Heart right ventricle (tissue), 16 donors: ENCODE data around the gene APOD. TPM values are rescaled to one million over a fixed set of nuclear protein-coding genes. Genes with fewer than 3 reads are reported as not detected.

Experiments
- ATAC-seq, 8 donors: fragments of 200-7000 bp; cut with Tn5 transposase; one replicate each; pipeline ENCODE4 v1.9.1; 2020; ENCODE audit warnings: mild to moderate bottlenecking in 8 of 8, moderate library complexity in 8 of 8, moderate number of reproducible peaks in 1 of 8
- DNase-seq, 2 donors: peaks; one replicate each; pipeline ENCODE4 v3.0.0-alpha.2; 2020
- H3K27ac ChIP-seq, 10 donors: fragments of 200-600 bp; sonication (generic) in 2 of 10; one replicate each; pipeline versions ENCODE4 v1.5.0 to v1.8.0; 2020 to 2022; ENCODE audit warnings: mild to moderate bottlenecking in 3 of 10
- H3K27me3 ChIP-seq, 7 donors: fragments of 200-600 bp; one replicate each; pipeline ENCODE4 v1.8.0; 2021 to 2022; ENCODE audit warnings: mild to moderate bottlenecking in 2 of 7
- H3K36me3 ChIP-seq, 9 donors: fragments of 200-600 bp; sonication (generic) in 1 of 9; one replicate each; pipeline versions ENCODE4 v1.5.0 to v1.8.0; 2020 to 2022; ENCODE audit warnings: mild to moderate bottlenecking in 2 of 9
- H3K4me1 ChIP-seq, 9 donors: fragments of 200-600 bp; sonication (generic) in 1 of 9; one replicate each; pipeline versions ENCODE4 v1.5.0 to v1.8.0; 2020 to 2022; ENCODE audit warnings: mild to moderate bottlenecking in 4 of 9
- H3K4me3 ChIP-seq, 10 donors: fragments of 200-600 bp; sonication (generic) in 2 of 10; one replicate each; pipeline versions ENCODE4 v1.5.0 to v1.8.0; 2020 to 2022; ENCODE audit warnings: mild to moderate bottlenecking in 7 of 10, moderate library complexity in 2 of 10
- H3K9me3 ChIP-seq, 11 donors: fragments of 200-600 bp in 10 of 11; sonication (generic) in 2 of 11; one replicate each; pipeline versions ENCODE4 v1.5.0 to v1.8.0; 2013 to 2022; ENCODE audit warnings: mild to moderate bottlenecking in 2 of 11, control low read depth in 1 of 11, moderate library complexity in 1 of 11
- WGBS, 2 donors: extraction: QIAGEN DNeasy Blood & Tissue Kit; methylation state at CpG; one replicate each; pipeline ENCODE4 v1.1.7; 2013; ENCODE audit warnings: inconsistent platforms in 1 of 2; 5-methylcytosine and 5-hydroxymethylcytosine counted together
- intact Hi-C, 10 donors: fragments of 100-400 bp; cut with DNase I; formaldehyde crosslinking; loops; one replicate each; pipeline versions ENCODE4 v1.11.1 to v1.14.2; 2022
- polyA plus RNA-seq, 2 donors: library from polyadenylated mRNA; stranded (reverse); fragments of 200-250 nt; gene quantifications; one replicate each; pipeline ENCODE4 v1.2.3, GENCODE V29; 2013
- total RNA-seq, 10 donors: library from RNA; stranded (reverse); fragmentation: NEBNext Ultra II Directional in 3 of 10; extraction: Animal tissue kit (Norgen Biotek cat#: 25700) in 3 of 10; gene quantifications; one replicate each; pipeline versions ENCODE4 v1.2.1 to v1.2.4, GENCODE V29; 2021 to 2023
- TF ChIP-seq, protein P1 (sequence below), 9 donors: fragments of 200-600 bp; sonication (generic) in 2 of 9; IDR thresholded peaks; one replicate each; pipeline versions ENCODE4 v1.5.0 to v1.8.0; 2021 to 2022; ENCODE audit warnings: antibody characterized with exemption in 9 of 9, mild to moderate bottlenecking in 5 of 9, moderate library complexity in 1 of 9
- donor health status: Arrhythmogenic right ventricular cardiomyopathy.
- donor health status: ischemic (EF 13 %, LVEDD 7.1; RV severe dilation, severe dysfunction).
- donor health status: healthy with polysubstance abuse.
- donor health status: DM: no; HTN: yes; CAD: no.
- donor health status: DM: no; HTN: no; CAD: no.
- donor health status: ischemic (EF 25% LVEDD 6.9; RV normal size, moderate dysfunction).
- donor health status: ischemic (EF 25% LVEDD 5.7; RV mildly dilated, moderate dysfunction).
- donor health status: healthy.
- donor health status: DM: yes; HTN: yes; CAD: no.
- donor health status: Ischemic cardiomyopathy.
- donor health status: ischemic (EF 35%, LVEDD 5.7; RV mildly dilated, moderate dysfunction).
- donor health status: nonischemic (EF 11% LVEDD 7.7; RV severe dilation, severe dysfunction).
- donor health status: DM: yes; HTN: yes; CAD: no.
- donor health status: PGD.
- donor health status: ischemic (EF 29% LVEDD 5.4; RV normal size, mild dysfunction).
- donor health status: nonischemic (EF 23%, LVEDD 6.1; RV moderate dilation, normal function).

Gene APOD
- total and polyA plus RNA-seq, 12 donors = 73.9 to 582 (median 109) TPM

DNA sequence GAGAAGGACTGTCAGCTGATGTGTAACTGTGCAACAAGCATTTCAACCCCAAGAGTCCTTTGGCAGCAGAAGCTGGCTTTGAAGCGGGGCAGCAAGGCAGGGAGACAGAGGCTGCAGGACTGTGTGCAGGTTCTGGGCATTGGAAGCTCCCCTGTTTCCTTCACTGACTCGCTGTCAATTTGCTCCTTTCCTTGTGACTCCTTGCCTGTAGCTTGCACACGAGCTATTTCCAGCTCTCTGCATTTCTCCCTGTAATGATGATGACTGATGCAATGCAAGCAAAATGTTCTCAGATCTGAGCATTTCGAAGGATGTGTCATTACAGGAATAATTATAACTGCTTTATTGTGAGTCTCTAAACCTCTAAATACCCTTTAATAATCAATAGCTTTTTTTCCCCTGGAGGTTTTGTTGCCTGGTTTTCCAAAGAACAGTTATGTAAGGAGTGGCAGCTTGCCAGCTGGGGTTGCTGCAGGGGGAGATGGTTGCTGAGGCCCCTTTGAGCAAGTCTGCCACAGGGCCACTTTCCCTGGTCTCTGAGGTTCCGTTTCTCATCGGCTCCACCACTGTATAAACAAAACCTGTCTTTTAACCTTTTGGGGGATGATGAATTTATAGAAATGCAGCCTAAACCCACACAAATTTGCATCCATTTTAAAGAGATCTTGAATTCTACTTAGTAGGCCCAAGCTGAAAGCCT is 2.8 kb downstream of the APOD start:
- intact Hi-C loops = no loop called here
- H3K9me3 ChIP-seq = no peaks in the 10 kb centered on the region
- no peak for ATAC-seq
- peak overlapping the region in 3 of 10 donors; percentile 25 to 40 (median 26) for H3K27ac ChIP-seq
- peak overlapping the region in 6 of 10 donors; percentile 8 to 47 (median 38) for H3K4me3 ChIP-seq
- peaks cover 0 to 42% (median 11%) of the 10 kb centered on the region in 9 donors for H3K4me1 ChIP-seq
- peaks cover 0 to 34% (median 0%) of the 10 kb centered on the region in 9 donors for H3K36me3 ChIP-seq
- TF ChIP-seq, protein P1, sequence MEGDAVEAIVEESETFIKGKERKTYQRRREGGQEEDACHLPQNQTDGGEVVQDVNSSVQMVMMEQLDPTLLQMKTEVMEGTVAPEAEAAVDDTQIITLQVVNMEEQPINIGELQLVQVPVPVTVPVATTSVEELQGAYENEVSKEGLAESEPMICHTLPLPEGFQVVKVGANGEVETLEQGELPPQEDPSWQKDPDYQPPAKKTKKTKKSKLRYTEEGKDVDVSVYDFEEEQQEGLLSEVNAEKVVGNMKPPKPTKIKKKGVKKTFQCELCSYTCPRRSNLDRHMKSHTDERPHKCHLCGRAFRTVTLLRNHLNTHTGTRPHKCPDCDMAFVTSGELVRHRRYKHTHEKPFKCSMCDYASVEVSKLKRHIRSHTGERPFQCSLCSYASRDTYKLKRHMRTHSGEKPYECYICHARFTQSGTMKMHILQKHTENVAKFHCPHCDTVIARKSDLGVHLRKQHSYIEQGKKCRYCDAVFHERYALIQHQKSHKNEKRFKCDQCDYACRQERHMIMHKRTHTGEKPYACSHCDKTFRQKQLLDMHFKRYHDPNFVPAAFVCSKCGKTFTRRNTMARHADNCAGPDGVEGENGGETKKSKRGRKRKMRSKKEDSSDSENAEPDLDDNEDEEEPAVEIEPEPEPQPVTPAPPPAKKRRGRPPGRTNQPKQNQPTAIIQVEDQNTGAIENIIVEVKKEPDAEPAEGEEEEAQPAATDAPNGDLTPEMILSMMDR (IDR thresholded peaks at IDR 0.05) = no peak
- 45 to 51% methylated on average over 6 of the region's 6 CpGs for WGBS, 2 donors
- DNase-seq = no peak
- H3K27me3 ChIP-seq = peaks cover 0 to 9% (median 0%) of the 10 kb centered on the region in 7 donors

DNA sequence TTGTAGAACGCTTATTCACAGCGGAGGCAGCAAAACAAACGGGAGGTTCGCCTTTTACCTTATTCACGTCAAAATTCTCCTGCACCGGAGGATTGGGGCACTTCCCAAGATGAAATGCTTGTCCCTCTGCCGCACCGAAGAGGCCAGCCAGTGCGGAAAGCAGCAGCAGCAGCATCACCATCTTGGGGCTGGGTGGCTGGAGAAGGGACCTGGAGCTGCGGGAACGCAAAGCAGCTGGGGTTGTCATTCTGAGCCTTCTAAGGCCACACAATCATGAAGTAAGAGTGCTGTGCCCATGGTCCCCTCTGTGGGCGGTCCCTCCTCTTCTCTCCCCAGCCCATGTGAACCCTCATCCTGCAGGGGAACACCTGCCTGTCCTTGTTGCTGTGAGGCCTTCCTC is 4.5 kb downstream of the APOD start:
- Histone ChIP-seq H3K4me3 (no peak overlapping the region), H3K9me3 (peaks cover 0 to 8% (median 0%) of the 10 kb centered on the region in 11 donors), H3K27ac (no peak overlapping the region), H3K27me3 (no peaks in the 10 kb centered on the region), H3K4me1 (peaks cover 3 to 31% (median 13%) of the 10 kb centered on the region in 9 donors), H3K36me3 (peaks cover 0 to 49% (median 0%) of the 10 kb centered on the region in 9 donors)
- ATAC-seq (no peak), DNase-seq (no peak)
- TF ChIP-seq, protein P1 (IDR thresholded peaks at IDR 0.05) = no peak
- WGBS, 2 donors = 96 to 98% methylated on average over 12 of the region's 12 CpGs
- intact Hi-C loops = no loop called here

DNA sequence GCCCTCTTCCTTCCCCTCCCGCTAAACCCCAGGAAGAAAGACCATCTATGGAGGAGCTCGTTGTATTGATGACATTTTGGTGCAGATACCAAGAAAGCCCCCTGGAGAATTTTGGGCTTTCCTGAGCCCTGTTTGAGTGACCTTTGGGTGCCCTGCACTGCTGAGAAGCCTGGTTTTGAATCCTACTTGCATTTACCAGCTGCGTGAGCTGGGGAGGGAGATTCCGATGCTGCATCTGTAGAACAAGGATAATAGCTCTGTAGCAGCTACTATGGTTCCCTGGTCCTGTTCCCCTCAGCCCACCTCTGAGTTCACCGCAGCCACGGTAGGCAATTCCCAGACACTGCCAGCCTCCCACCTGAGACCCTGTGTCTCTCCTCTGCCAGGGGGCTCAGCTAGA is 5.2 kb downstream of the APOD start:
- no peak for DNase-seq
- 80 to 96% methylated on average over 6 of the region's 6 CpGs for WGBS, 2 donors

GRCh38 chr3:195577645-195578177 is 6.0 kb downstream of the APOD start:
- DNase-seq = no peak
- H3K27ac ChIP-seq = peak overlapping the region in 1 of 10 donors; percentile 6
- H3K9me3 ChIP-seq = peaks cover 0 to 8% (median 0%) of the 10 kb centered on the region in 11 donors
- H3K27me3 ChIP-seq = no peaks in the 10 kb centered on the region
- WGBS, 2 donors = 79 to 81% methylated on average over 9 of the region's 9 CpGs
- no peak for ATAC-seq
- no peak overlapping the region for H3K4me3 ChIP-seq
- peaks cover 3 to 24% (median 13%) of the 10 kb centered on the region in 9 donors for H3K4me1 ChIP-seq
- peaks cover 0 to 65% (median 4%) of the 10 kb centered on the region in 9 donors for H3K36me3 ChIP-seq
- TF ChIP-seq, protein P1 (IDR thresholded peaks at IDR 0.05) = no peak
- intact Hi-C loops = no loop called here

More for the DNA sequence above, 5.2 kb downstream of the APOD start:
- H3K4me1 ChIP-seq = peaks cover 3 to 29% (median 13%) of the 10 kb centered on the region in 9 donors
- H3K27ac ChIP-seq = no peak overlapping the region
- H3K9me3 ChIP-seq = peaks cover 0 to 8% (median 0%) of the 10 kb centered on the region in 11 donors
- intact Hi-C loops = no loop called here
- TF ChIP-seq, protein P1 (IDR thresholded peaks at IDR 0.05) = no peak
- no peak for ATAC-seq
- no peaks in the 10 kb centered on the region for H3K27me3 ChIP-seq
- H3K36me3 ChIP-seq = peaks cover 0 to 56% (median 0%) of the 10 kb centered on the region in 9 donors
- H3K4me3 ChIP-seq = no peak overlapping the region
